Psoas muscle (tissue), 8 donors: Measurements from ENCODE around the gene DOC2A. TPM values are rescaled to one million over a fixed set of nuclear protein-coding genes. Genes with fewer than 3 reads are reported as not detected.
A peak's percentile ranks its signal among the peaks of the same experiment; 100 is the strongest.

ENCODE experiments used
- ATAC-seq, 4 donors: fragments of 200-7000 bp; cut with Tn5 transposase; one replicate each; pipeline ENCODE4 v1.9.1; 2020; ENCODE audit warnings: moderate library complexity in 3 of 4, mild to moderate bottlenecking in 2 of 4
- DNase-seq, 2 donors: peaks; one replicate each; pipeline ENCODE4 v3.0.0-alpha.2; 2020
- H3K27ac ChIP-seq: fragments of 200-600 bp; one replicate; pipeline ENCODE4 v1.8.0; 2022
- H3K27me3 ChIP-seq, 3 donors: fragments of 200-600 bp in 1 of 3; one replicate each; pipeline versions ENCODE4 v1.6.1 to v1.8.0; 2013 to 2022; ENCODE audit warnings: low read length in 2 of 3, mild to moderate bottlenecking in 2 of 3, moderate library complexity in 1 of 3; ENCODE audit not compliant: insufficient read depth in 3 of 3
- H3K36me3 ChIP-seq, 2 donors: fragments of 200-600 bp in 1 of 2; one replicate each; pipeline versions ENCODE4 v1.6.1 to v1.8.0; 2013 to 2022; ENCODE audit warnings: low read depth in 1 of 2, mild to moderate bottlenecking in 1 of 2, moderate library complexity in 1 of 2; ENCODE audit not compliant: insufficient read depth in 1 of 2
- H3K4me1 ChIP-seq: fragments of 200-600 bp; one replicate; pipeline ENCODE4 v1.8.0; 2022
- H3K4me3 ChIP-seq: fragments of 200-600 bp; one replicate; pipeline ENCODE4 v1.8.0; 2022; ENCODE audit warnings: mild to moderate bottlenecking
- H3K9me3 ChIP-seq: fragments of 200-600 bp; one replicate; pipeline ENCODE4 v1.8.0; 2022
- CTCF ChIP-seq: fragments of 200-600 bp; IDR thresholded peaks from one replicate; pipeline ENCODE4 v1.8.0; 2022; ENCODE audit warnings: antibody characterized with exemption
- WGBS, 3 donors: extraction: QIAGEN DNeasy Blood & Tissue Kit; methylation state at CpG; one replicate each; pipeline versions ENCODE4 v1.1.6 to v1.1.7; 2013; 5-methylcytosine and 5-hydroxymethylcytosine counted together
- intact Hi-C, 2 donors: fragments of 100-400 bp; cut with DNase I; formaldehyde crosslinking; loops; one replicate each; pipeline versions ENCODE4 v1.11.0 to v1.14.2; 2022
- polyA plus RNA-seq, 3 donors: library from polyadenylated mRNA; stranded (reverse); fragments of 200-250 nt; gene quantifications; one replicate each; pipeline ENCODE4 v1.2.3, GENCODE V29; 2013
- total RNA-seq, 4 donors: library from RNA; stranded (reverse); fragmentation: NEBNext Ultra II Directional in 2 of 4; extraction: Animal tissue kit (Norgen Biotek cat#: 25700) in 2 of 4; gene quantifications; one replicate each; pipeline versions ENCODE4 v1.2.1 to v1.2.4, GENCODE V29; 2021 to 2023
- donor health status: healthy with polysubstance abuse.
- donor health status: DM: no; HTN: no; CAD: no; lungs with moderate emphysema.
- donor health status: Bipolar disorder and iron deficiency.
- donor health status: healthy.
- donor health status: DM: yes; HTN: yes; CAD: no.
- donor health status: DM: no; HTN: no; CAD: no.
- donor health status: DM: no; HTN: no; CAD: no.
- donor health status: DM: yes; HTN: yes; CAD: no.

DOC2A gene
- total and polyA plus RNA-seq, 7 donors, result 0.11 to 0.51 (median 0.15) TPM; not detected in 2

GRCh38 chr16:29988346-29989075, 22.3 kb downstream of the DOC2A start:
- intact Hi-C loops, result no loop called here
- peaks cover 19 to 100% of the 10 kb centered on the region in 2 donors for H3K36me3 ChIP-seq
- no peak for DNase-seq
- no peaks in the 10 kb centered on the region for H3K4me1 ChIP-seq
- H3K9me3 ChIP-seq, result no peaks in the 10 kb centered on the region
- H3K27ac ChIP-seq, result no peak overlapping the region
- TF ChIP-seq CTCF, result no peak
- H3K27me3 ChIP-seq, result no peaks in the 10 kb centered on the region
- 80 to 90% (median 86%) methylated on average over 16 to 17 of the region's 17 CpGs for WGBS, 3 donors
- no peak overlapping the region for H3K4me3 ChIP-seq
- no peak for ATAC-seq

- intact Hi-C loops, result no loop called here
- Histone ChIP-seq H3K27ac (no peak overlapping the region), H3K36me3 (peaks cover 19 to 100% of the 10 kb centered on the region in 2 donors), H3K27me3 (no peaks in the 10 kb centered on the region), H3K4me3 (no peak overlapping the region), H3K9me3 (no peaks in the 10 kb centered on the region), H3K4me1 (no peaks in the 10 kb centered on the region)
- ATAC-seq (no peak), DNase-seq (no peak)
- 92 to 93% (median 92%) methylated on average over 27 to 35 of the region's 35 CpGs for WGBS, 3 donors
- no peak for TF ChIP-seq CTCF
Measured at GRCh38 chr16:29987371-29988085, 23.3 kb downstream of the DOC2A start.

GRCh38 chr16:29986931-29987330, 23.9 kb downstream of the DOC2A start:
- H3K27ac ChIP-seq, result no peak overlapping the region
- TF ChIP-seq CTCF, result no peak
- ATAC-seq, result peak in 1 of 4 donors; percentile 14
- no peaks in the 10 kb centered on the region for H3K4me1 ChIP-seq
- H3K9me3 ChIP-seq, result no peaks in the 10 kb centered on the region
- no peak overlapping the region for H3K4me3 ChIP-seq
- no peak for DNase-seq
- H3K27me3 ChIP-seq, result no peaks in the 10 kb centered on the region
- H3K36me3 ChIP-seq, result peaks cover 17 to 100% of the 10 kb centered on the region in 2 donors
- 84 to 100% (median 94%) methylated on average over 2 to 5 of the region's 5 CpGs for WGBS, 3 donors
- intact Hi-C loops, result no loop called here

GRCh38 chr16:29986231-29986630, 24.6 kb downstream of the DOC2A start:
- WGBS, 3 donors, result 93% methylated on average over 20 of the region's 20 CpGs
- Histone ChIP-seq H3K4me3 (no peak overlapping the region), H3K4me1 (no peaks in the 10 kb centered on the region), H3K27me3 (no peaks in the 10 kb centered on the region), H3K27ac (no peak overlapping the region), H3K9me3 (no peaks in the 10 kb centered on the region), H3K36me3 (peaks cover 16 to 100% of the 10 kb centered on the region in 2 donors)
- ATAC-seq (no peak), DNase-seq (no peak)
- TF ChIP-seq CTCF, result no peak
- intact Hi-C loops, result no loop called here
